Measurements from ENCODE around the gene EVX2.

EVX2 gene

DNA sequence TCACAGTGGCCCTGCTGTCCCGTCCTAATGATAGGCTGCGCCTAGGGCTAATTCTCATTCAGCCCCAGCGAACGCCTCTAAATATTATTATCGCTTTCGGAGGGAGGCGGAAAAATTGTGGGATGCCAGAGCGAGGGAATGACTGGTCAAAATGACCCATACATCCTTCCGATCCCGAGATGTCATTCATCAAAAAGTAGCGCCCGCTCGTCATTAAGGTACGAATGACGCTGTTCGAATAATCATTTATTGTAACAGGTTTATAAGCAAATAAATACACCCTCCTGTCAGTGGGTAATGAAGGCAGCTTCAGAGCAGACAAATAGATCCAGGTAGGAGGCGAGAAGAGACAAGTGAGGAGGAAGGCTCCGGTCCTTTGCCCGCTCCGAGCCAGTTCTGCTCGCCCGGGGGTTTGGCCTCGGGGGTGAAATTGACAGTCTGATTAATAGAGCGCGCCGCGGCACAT, at the start of gene EVX2:
EVX2 (minus strand) TSS at position 167 of the 466 bp plus-strand sequence. CDS start 186 bp downstream, outside the sequence.
- no peak for DNase-seq (ENCODE audit: low spot score)

DNA sequence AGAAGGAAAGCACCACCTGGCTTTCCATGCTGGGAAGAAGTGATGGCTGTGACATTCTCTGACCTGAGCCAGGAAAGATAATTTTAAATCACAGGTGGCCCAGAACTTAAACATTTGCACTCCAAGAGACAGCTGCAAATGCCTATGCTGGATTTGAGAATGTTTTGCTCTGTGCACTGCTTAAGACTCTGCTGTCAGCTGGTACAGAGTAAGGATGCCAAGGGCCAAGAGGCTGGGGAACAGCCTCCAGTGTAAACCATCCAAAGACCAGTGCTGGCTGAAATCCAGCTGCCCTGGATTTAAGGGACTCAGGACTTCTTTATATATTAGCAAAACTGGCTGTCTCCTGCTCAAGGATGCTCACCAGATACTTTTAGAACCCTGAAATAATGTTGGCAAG, 49.6 kb upstream of the EVX2 start:
- no peak for DNase-seq (ENCODE audit: low spot score)

DNA sequence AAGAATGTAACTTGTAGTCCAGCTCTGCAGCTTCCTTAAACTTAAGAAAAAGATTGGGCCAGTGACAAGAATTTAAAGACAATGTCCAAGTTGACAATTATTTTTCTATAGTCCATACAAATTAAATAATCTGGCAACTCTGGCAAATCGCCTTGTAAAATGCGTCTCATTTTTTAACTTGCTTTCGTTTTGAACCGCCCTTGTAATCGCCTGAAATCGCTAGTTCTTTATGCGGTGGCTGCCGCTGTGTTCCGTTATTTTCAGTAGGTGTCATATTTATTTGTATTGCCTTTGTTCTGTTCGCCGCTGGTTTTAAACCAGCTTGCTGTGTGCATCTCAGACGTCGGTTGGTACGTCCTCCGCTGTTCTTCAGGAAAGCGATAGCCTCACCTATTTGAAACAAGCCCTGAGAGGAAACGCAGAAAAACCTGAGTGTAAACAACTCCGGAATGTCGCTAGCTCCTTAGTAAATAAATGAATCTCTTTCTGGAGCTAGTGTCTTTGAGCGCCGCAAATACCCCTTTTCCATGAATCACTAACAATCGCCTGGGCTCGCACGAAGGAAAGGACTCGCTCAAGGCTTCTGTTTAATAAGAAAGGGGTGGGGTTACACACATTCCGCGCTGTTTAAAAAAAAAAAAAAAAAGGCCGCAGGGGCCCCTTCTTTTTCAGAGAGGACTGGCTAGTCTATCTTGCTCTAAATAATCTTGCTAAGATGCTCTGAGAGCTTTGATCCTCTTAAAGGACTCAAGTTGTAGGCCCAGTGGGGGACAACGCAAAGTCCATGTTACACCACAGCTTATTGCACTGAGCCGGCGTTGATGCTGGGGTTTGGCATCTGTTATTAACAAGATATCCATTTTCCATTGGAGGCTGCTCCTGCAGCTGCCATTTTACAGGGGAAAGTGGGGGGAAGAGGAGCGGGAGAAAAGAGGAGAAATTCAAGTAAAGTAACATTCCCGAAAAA, 48.7 kb upstream of the EVX2 start:
- no peak for DNase-seq (ENCODE audit: low spot score)

DNA sequence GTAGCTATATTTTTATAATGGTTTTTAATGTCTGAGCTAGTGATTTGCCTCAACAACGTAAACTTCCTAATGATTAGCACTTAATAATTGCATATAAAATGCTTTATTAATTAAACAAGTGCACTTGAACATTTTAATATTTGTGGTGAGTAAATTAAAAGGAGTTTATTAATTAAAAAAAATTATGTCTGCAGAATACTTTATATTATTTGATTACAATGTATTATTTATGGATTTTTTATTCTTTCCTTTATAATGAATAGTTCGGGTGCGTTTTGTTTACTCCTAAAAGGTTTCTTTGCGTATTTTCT, 48.0 kb upstream of the EVX2 start:
- DNase-seq (ENCODE audit: low spot score): no peak

DNA sequence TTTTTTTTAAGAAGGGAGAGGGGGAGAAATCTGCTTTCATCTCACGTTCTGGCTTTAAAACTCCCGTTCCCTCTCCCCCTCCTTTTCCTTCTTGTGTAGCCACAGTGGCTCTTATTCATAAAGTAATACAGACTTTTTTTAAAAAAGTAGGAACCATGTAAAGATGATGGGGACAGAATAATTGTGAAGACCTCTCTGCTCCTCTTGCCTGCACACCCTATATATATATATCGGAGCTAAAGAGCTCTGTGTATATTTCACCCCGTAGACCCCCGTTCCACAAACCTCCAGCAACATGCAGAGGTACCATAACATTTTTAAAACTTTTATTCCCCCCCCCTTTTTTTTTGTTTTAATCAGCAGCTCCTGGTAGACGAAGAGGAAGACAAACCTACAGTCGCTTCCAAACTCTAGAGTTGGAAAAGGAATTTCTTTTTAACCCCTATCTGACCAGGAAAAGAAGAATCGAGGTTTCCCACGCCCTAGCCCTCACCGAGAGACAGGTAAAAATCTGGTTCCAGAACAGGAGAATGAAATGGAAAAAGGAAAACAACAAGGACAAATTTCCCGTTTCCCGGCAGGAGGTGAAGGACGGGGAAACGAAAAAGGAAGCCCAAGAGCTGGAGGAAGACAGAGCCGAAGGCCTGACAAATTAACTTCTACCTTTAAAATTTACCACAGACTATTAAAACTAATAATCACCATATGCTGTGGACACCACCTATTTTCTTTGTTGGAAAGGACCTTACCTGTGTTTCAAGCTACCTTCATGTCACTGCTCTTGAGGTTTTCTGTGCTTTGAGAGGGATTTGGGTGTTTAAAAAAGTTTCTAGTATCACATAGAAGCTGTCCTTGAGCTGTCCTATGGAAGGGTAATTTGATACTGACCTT, 47.4 kb upstream of the EVX2 start:
- DNase-seq (ENCODE audit: low spot score): no peak

DNA sequence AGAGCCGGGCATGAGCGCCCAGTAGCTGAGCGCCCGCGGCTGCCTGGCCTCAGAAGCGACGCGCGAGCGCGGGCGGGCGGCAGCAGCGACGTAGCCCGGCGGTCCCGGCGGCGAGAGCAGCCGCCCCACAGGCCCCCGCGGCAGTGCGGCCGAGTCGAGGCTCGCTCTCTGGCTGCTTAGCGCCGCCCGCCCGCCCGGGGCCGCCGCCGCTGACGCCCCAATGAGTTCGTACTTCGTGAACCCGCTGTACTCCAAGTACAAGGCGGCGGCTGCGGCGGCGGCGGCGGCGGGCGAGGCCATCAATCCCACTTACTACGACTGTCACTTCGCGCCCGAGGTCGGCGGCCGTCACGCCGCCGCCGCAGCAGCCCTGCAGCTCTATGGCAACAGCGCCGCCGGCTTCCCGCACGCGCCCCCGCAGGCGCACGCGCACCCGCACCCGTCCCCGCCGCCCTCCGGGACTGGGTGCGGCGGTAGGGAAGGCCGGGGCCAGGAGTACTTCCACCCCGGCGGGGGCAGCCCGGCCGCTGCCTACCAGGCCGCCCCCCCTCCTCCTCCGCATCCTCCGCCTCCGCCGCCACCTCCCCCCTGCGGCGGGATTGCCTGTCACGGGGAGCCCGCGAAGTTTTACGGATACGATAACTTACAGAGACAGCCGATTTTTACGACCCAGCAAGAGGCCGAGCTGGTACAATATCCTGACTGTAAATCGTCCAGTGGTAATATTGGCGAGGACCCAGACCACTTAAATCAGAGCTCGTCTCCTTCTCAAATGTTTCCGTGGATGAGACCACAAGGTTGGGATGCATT, 46.6 kb upstream of the EVX2 start:
- DNase-seq (ENCODE audit: low spot score): no peak

DNA sequence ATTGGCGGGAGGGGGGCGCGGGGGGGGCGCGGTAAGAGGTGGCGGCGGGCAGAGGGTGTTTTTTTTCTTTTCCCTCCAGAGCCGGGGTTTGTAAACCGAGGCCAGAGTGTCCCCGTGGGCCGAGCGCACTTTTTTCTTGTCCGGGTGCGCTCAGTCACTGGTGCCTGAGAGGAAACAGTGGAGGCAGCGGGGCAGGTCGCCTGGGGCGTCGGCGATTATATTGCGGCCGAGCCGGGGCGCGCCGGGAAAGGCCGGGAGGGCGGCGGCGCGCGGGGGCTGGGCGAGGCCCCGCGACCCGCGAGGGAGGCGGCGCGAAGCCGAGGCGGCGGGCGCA, 46.0 kb upstream of the EVX2 start:
- DNase-seq (ENCODE audit: low spot score): no peak

DNA sequence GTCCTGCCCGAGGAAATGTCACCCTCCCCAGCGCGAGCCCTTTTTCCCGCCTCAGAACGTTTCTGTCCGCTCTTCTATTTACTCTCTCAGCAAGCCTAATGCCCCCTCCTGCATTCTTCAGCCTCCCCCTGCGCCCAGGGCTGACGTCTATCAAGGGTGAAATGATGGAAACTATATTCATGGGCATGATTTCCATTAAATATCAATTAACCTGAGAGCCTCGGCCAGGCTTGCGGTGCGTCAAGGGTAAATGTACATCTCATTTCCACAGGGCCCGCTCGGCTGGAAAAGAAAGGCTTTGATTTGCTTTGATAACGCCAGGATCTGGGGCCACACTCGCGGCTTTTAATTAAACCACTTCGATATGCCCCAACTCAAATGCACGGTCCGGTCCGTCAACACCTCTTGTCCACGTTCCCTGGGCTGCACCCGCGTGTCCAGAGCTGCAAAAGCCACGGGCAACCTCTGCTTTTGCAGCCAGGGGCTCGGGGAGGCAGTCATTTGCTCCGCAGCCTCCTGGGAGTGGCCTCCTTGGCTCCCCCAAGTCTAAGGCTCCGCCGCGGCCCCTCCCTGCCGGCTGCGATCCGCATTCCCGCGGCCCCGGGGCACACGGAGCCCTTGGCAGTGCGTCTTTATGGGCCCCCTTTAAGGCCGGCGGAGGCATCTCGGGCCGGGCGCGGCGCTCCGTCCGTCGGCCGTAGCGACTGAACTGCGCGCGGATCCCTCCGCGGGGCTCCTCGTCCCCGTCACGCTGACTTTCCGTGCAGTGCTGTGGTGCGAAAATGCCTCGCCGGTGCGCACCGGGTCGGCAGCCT, 45.4 kb upstream of the EVX2 start, which contains the start of gene HOXD8:
HOXD8 (plus strand) TSS at position 724 of the 815 bp plus-strand sequence. CDS start 662 bp downstream, outside the sequence.
- DNase-seq (ENCODE audit: low spot score): no peak

DNA sequence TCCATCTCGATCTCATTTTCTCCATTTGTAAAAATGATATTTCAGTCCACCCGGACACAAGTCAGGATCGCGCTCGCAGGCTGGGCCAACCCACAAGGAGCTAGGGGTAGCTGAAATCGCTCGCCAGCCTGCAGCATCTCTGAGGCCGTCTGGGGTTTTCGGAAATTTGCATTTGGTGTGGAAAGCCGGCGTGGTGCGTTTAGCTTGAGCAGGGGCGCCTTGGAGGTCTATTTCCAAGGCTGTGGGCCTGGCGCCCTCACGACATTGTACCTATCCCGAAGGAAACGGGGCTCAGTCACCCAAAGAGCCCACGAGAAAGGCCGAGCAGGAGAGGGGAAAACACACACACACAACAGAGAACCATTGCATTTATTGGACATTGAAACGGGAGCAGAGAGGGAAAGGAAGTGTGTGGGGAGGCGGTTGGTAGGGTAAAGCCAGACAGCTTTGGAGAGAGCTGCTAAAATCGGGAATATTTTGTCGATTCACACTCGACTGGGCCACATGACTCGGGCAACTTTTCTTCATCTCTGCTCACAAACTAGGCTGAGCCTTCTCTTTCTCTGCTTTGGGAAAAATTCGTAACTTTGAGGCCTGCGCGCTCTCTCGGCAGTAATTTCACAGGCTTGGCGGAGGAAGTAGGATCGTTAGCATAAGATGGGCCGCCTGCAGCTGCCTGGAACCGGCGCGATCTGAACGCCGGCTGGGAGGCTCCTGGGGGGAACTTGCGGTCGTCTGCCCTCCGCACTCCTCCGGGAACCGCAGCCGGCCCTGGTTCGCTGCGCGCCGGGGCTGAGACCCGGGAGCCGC, 44.6 kb upstream of the EVX2 start:
- DNase-seq (ENCODE audit: low spot score): no peak

DNA sequence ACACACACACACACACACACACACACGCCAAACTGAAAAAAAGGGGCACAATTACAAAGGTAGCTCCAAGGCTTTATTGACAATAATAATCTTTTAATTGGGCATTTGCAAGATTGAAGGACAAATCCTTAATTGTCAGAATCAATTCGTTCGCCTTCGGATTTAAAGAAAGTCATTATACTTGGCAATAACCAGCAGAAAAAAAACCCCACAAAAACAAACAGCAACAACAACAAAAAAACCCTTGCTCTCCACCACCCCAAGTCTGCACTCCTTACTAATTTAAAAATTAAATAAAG, 44.0 kb upstream of the EVX2 start:
- DNase-seq (ENCODE audit: low spot score): no peak

DNA sequence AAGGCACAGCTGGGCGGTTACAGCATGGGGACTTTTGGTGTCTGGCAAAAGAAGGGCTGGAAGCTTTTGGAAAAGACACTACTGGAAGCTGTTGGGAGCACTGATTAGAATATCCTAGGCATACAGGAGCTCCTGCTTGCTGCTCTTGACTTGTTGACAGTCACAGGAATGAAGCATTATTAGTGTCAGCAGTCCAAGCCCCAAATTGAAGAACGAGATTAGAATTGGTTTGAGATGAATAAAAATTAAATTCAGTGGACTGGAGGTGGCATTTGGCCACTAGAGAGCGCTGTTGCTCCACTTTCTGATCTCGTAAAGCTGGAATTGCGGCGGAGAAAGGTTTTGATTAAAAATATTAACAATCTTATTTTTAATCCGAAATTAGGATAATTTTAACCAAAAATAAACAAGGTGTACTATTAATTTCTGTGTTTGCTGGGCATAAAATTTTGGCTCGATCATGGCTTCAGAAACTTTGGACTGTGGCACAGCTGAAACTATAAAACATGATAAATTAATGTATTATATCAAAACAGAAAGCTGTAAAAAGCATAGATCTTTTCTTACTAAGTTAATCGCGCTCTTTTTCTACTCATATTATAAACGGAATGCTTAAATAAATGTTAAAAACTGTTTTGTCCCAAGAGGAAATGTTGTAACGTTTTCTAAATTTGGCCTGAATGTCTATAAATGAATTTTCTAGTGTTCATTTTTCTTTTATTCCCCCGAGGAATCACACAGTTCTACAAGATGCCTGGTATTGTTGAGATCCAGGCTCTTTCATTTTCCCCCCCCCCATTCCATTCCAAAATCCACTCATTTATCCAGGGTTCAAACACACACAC, 43.4 kb upstream of the EVX2 start:
- DNase-seq (ENCODE audit: low spot score): peak; percentile 75

DNA sequence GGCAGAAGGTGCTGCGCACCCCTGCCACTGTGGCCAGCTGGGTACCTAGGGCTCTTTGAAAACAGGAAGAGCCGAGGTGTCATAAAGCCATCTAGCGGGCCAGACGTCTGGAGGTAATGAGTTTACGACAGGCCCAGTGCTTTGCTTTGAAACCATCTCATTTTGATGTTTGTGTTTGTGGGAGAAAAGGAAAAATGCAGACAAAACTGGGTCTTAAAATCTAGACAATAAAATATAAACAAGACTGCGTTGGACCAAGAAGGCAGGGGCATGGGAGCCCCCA, 42.0 kb upstream of the EVX2 start:
- no peak for DNase-seq (ENCODE audit: low spot score)

DNA sequence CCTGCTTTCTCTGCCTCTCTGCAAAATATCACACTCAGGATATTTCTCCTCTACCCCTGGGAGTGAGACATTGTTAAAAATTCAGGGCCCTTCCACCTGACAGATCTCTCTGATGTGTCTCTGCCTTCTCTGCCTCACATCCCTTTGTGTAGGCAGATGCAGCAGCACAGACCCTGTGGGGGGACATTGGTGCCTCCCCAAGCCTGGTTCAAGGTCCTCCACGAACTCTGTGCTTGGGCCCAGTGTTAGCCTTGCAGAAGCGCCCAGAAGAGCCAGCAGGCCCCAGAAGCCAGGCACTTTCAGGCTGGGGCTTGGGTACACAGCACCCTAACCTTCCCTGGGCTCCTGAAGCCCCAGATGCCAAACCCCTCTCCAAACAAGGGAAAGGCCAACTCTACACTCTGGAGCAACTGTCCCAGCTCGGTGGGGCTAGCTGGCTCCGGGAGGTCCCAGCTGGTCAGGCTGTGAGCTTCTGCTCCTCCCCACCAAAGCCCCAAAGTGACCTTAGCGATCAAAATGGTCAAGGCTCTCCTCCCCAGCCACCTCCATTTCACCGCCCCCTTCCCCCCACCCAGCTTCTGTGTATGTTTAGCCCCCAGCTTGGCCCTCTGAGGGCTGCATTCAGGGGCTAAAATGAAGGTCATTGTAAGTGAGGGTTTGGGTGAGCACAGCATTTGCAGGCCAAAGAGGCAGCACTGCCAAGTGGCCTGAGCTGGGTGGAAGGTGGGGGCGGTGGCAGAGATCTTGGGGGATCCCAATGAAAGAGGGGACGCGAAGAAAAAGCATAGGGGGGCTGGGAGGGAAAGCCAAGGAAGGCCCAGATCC, 41.4 kb upstream of the EVX2 start:
- no peak for DNase-seq (ENCODE audit: low spot score)

DNA sequence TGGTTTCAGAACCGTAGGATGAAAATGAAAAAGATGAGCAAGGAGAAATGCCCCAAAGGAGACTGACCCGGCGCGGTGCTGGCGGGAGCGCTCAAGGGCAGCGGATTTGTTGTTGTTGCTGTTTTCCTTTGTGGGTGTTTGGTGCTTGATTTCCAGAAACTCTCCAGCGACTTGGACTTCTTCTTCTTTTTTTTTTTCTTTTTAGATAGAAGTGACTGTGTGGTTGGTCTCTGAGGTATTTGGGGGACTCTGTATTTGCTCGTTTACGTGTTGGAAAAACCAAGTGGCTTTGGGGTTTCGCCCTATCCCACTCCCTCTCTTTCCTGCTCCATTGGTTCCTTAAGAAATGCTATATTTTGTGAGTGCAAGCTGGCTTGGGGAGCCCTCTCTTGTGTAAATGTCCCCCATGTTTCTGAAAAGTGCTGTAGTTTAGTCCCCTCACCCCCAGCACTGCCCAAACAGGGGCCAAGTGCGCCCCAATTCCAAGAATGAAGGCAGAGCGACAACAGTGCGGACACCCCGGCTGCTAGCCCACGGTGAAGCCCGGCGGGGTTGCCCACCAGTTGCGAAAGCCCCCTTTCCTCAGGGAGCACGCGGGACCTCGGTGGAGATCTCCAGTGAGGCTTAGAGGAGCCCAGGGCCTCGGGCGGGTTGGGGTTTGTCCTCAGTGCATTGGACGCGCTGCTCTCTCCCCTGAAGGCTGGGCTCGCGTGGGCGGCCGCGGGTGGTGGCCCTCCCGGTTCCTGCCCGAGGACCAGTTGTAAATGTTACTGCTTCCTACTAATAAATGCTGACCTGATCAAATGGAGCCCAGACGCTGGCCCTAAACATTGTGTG, 40.6 kb upstream of the EVX2 start:
- no peak for DNase-seq (ENCODE audit: low spot score)

DNA sequence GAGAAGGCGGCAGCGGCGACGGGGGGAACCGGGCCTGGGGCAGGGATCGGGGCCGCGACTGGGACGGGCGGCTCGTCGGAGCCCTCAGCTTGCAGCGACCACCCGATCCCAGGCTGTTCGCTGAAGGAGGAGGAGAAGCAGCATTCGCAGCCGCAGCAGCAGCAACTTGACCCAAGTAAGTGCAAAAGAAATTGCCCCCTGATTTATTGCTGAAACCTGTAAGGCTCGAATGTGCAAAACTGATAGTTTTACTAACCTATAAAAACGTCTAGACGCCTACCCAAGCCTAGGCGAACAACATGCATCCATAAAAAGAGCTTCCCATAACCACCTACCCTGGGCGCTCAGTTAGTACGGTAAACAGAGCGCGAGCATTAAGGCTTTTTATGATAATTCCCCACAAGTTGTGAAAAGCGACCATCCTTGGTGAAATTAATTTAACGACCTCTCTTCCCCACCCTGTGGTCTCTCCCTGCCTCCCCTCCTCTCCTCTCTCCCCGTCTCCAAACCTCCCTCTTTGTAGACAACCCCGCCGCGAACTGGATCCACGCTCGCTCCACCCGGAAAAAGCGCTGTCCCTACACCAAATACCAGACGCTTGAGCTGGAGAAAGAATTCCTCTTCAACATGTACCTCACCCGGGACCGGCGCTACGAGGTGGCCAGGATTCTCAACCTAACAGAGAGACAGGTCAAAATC, 39.8 kb upstream of the EVX2 start:
- no peak for DNase-seq (ENCODE audit: low spot score)

DNA sequence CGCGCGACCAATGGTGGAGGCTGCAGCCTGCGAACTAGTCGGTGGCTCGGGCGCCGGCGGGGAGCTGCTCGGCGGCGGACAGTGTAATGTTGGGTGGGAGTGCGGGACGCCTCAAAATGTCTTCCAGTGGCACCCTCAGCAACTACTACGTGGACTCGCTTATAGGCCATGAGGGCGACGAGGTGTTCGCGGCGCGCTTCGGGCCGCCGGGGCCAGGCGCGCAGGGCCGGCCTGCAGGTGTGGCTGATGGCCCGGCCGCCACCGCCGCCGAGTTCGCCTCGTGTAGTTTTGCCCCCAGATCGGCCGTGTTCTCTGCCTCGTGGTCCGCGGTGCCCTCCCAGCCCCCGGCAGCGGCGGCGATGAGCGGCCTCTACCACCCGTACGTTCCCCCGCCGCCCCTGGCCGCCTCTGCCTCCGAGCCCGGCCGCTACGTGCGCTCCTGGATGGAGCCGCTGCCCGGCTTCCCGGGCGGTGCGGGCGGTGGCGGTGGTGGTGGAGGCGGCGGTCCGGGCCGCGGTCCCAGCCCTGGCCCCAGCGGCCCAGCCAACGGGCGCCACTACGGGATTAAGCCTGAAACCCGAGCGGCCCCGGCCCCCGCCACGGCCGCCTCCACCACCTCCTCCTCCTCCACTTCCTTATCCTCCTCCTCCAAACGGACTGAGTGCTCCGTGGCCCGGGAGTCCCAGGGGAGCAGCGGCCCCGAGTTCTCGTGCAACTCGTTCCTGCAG, 39.1 kb upstream of the EVX2 start, which contains the start of gene HOXD9:
HOXD9 (plus strand) TSS at position 37 of the 728 bp plus-strand sequence; CDS start at position 87, 50 bp downstream.
- no peak for DNase-seq (ENCODE audit: low spot score)
